Small intestine (tissue), 7 donors: ENCODE results near the gene ERVFRD-1. TPM values are rescaled to one million over a fixed set of nuclear protein-coding genes. Genes with fewer than 3 reads are reported as not detected.

Source experiments
- DNase-seq, 2 donors: peaks; one replicate each; pipeline versions ENCODE4 v3.0.0 to v3.0.0-alpha.2; 2013
- FAIRE-seq: peaks from 2 replicates; lab custom pipeline; 2012; peaks lifted over from hg19 to GRCh38; lab: Jason Lieb, UNC
- H3K27ac ChIP-seq, 3 donors: one replicate each; pipeline ENCODE4 v1.5.1; 2013; ENCODE audit warnings: low read length in 2 of 3, mild to moderate bottlenecking in 2 of 3, control low read depth in 1 of 3, inconsistent platforms in 1 of 3, low read depth in 1 of 3, moderate library complexity in 1 of 3
- H3K27me3 ChIP-seq, 3 donors: one replicate each; pipeline ENCODE4 v1.6.1; 2013; ENCODE audit warnings: low read length in 3 of 3, inconsistent platforms in 1 of 3; ENCODE audit not compliant: control insufficient read depth in 3 of 3, insufficient read depth in 3 of 3
- H3K36me3 ChIP-seq, 3 donors: one replicate each; pipeline ENCODE4 v1.6.1; 2013; ENCODE audit warnings: low read length in 3 of 3, inconsistent platforms in 1 of 3, low read depth in 1 of 3, mild to moderate bottlenecking in 1 of 3, moderate library complexity in 1 of 3; ENCODE audit not compliant: control insufficient read depth in 3 of 3, insufficient read depth in 2 of 3
- H3K4me1 ChIP-seq, 3 donors: one replicate each; pipeline ENCODE4 v1.6.1; 2013; ENCODE audit warnings: low read length in 2 of 3, inconsistent platforms in 1 of 3, low read depth in 1 of 3, mild to moderate bottlenecking in 1 of 3, moderate library complexity in 1 of 3; ENCODE audit not compliant: control insufficient read depth in 3 of 3, insufficient read depth in 2 of 3
- H3K4me3 ChIP-seq, 3 donors: one replicate each; pipeline ENCODE4 v1.5.1; 2013; ENCODE audit warnings: low read length in 3 of 3, control low read depth in 1 of 3, inconsistent platforms in 1 of 3, low read depth in 1 of 3, mild to moderate bottlenecking in 1 of 3, moderate library complexity in 1 of 3
- H3K9me3 ChIP-seq, 2 donors: one replicate each; pipeline ENCODE4 v1.6.1; 2013; ENCODE audit warnings: low read depth in 1 of 2, low read length in 1 of 2; ENCODE audit not compliant: control insufficient read depth in 2 of 2, insufficient read depth in 1 of 2
- WGBS, 3 donors: extraction: QIAGEN DNeasy Blood & Tissue Kit; methylation state at CpG; one replicate each; pipeline ENCODE4 v1.1.7; 2013; 5-methylcytosine and 5-hydroxymethylcytosine counted together
- polyA plus RNA-seq, 4 donors: library from polyadenylated mRNA; stranded (reverse) in 3 of 4; unstranded in 1 of 4; fragments of 200-250 nt in 3 of 4; fragments of 120-200 nt in 1 of 4; gene quantifications; one replicate each; pipeline versions ENCODE4 v1.2.1 to v1.2.3, GENCODE V29; 2013
- donor health status: healthy with polysubstance abuse.
- donor health status: control.
- donor health status: control.
- donor health status: Bipolar disorder and iron deficiency.
- donor health status: healthy.

ERVFRD-1 gene
- polyA plus RNA-seq, 4 donors: 0.10 to 3.6 TPM; not detected in 2

DNA sequence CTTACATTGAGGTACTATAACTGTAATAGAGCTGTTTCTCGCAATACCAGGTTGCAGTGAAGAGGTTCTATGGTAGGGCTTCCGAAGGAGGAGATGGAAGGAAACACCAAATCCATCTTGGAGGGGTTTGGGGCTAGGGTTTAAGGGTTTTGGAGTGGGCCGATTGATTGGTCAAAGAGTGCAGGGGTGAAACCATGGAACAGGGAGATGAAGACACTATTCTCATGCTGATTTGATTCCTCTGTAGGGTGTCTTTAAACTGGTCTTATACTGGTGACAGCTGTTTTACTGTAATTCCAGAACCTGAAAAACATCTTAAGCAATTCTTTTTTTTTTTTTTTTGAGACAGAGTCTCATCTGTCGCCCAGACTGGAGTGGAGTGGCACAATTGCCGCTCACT, 10.1 kb downstream of the ERVFRD-1 start:
- H3K9me3 ChIP-seq: peaks cover 0 to 11% of the 10 kb centered on the region in 2 donors
- FAIRE-seq: no peak
- peaks cover 0 to 5% (median 0%) of the 10 kb centered on the region in 3 donors for H3K36me3 ChIP-seq
- no peak for DNase-seq
- H3K27ac ChIP-seq: no peak overlapping the region
- H3K27me3 ChIP-seq: no peaks in the 10 kb centered on the region
- peaks cover 0 to 4% (median 0%) of the 10 kb centered on the region in 3 donors for H3K4me1 ChIP-seq
- 98% methylated on average over 5 of the region's 5 CpGs for WGBS, 3 donors
- no peak overlapping the region for H3K4me3 ChIP-seq

DNA sequence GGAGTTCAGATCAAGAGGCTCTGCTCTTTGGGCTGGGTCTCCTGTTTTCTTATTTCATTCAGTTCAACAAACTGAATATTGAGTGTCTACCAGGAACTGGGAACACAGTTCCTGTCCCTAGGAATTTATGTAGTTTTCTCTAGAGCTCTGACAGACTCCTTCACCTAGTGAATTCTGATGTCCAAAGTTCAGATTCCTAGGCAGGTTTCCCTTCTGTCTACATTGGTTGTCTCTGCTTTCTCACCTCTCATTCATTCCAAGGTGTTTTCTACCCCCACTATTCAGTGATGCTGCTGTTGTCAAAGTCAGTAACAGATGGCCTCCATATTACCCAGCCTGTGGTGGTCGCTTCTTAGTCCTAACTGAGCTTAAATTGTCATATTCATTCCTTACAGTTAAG, 13.5 kb downstream of the ERVFRD-1 start:
- 93 to 100% (median 93%) methylated on average over 1 of the region's 1 CpG for WGBS, 3 donors
- Histone ChIP-seq H3K4me3 (no peak overlapping the region), H3K27ac (peak overlapping the region in 1 of 3 donors; percentile 58), H3K4me1 (peaks cover 2 to 8% (median 4%) of the 10 kb centered on the region in 3 donors), H3K9me3 (peaks cover 0 to 4% of the 10 kb centered on the region in 2 donors), H3K27me3 (no peaks in the 10 kb centered on the region), H3K36me3 (no peaks in the 10 kb centered on the region)
- peak; percentile 38 to 58 for DNase-seq
- FAIRE-seq: no peak

DNA sequence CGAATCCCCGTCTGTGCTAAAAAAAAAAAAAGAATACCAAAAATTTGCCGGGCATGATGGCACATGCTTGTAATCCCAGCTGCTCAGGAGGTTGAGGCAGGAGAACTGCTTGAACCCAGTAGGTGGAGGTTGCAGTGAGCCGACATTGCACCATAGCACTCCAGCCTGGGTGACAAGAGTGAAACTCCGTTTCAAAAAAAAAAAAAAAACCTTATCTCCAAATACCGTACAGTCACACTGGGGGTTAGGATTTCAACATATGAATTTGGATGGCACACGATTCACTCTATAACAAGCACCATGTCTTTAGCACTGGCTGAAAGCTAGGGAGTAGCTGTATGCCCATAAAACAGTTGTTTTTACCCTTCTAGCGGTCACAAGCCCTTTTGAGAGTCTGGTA, 14.0 kb downstream of the ERVFRD-1 start:
- Histone ChIP-seq H3K9me3 (no peaks in the 10 kb centered on the region), H3K4me1 (peaks cover 2 to 8% (median 4%) of the 10 kb centered on the region in 3 donors), H3K36me3 (no peaks in the 10 kb centered on the region), H3K4me3 (no peak overlapping the region), H3K27me3 (no peaks in the 10 kb centered on the region), H3K27ac (peak overlapping the region in 1 of 3 donors; percentile 58)
- 82 to 91% (median 87%) methylated on average over 8 of the region's 8 CpGs for WGBS, 3 donors
- no peak for FAIRE-seq
- DNase-seq: no peak

- Histone ChIP-seq H3K36me3 (no peaks in the 10 kb centered on the region), H3K9me3 (no peaks in the 10 kb centered on the region), H3K4me3 (no peak overlapping the region), H3K27ac (no peak overlapping the region), H3K4me1 (peaks cover 2 to 8% (median 4%) of the 10 kb centered on the region in 3 donors), H3K27me3 (no peaks in the 10 kb centered on the region)
- whole genome bisulfite sequencing, 3 donors: 35 to 68% (median 53%) methylated on average over 4 of the region's 4 CpGs
- DNase-seq: peak; percentile 55 to 69
- FAIRE-seq: no peak
Measured at GRCh38 chr6:11096109-11096508, 15.4 kb downstream of the ERVFRD-1 start.

DNA sequence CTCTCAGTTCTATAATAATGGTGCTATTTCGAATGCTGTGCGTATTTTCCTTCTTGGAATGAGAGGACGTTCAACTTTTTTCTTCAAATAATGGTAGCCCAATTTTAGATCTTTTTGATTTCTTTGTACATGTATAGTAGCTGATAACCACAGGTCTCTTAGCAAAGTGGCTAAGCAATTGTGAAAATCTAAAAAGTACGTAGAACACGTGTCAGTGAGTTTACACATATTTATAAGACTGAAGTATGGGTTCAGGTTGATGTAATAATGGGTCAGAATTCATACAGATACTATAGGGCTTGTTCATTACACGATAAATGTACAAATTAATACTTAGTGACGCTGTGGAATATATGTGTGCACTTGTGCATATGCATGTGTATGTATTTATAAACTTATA, 16.6 kb downstream of the ERVFRD-1 start:
- Histone ChIP-seq H3K4me3 (peak overlapping the region; percentile 88 to 91 (median 88)), H3K9me3 (no peaks in the 10 kb centered on the region), H3K36me3 (no peaks in the 10 kb centered on the region), H3K27me3 (no peaks in the 10 kb centered on the region), H3K4me1 (peaks cover 2 to 8% (median 4%) of the 10 kb centered on the region in 3 donors), H3K27ac (peak overlapping the region in 2 of 3 donors; percentile 82 to 96)
- no peak for FAIRE-seq
- 14 to 37% (median 21%) methylated on average over 7 of the region's 7 CpGs for WGBS, 3 donors
- no peak for DNase-seq

- WGBS, 3 donors: 0 to 1% (median 0%) methylated on average over 15 of the region's 15 CpGs
- Histone ChIP-seq H3K4me3 (peak overlapping the region; percentile 88 to 91 (median 88)), H3K27me3 (no peaks in the 10 kb centered on the region), H3K36me3 (no peaks in the 10 kb centered on the region), H3K27ac (peak overlapping the region; percentile 82 to 96 (median 93)), H3K9me3 (no peaks in the 10 kb centered on the region), H3K4me1 (peaks cover 2 to 8% (median 4%) of the 10 kb centered on the region in 3 donors)
- DNase-seq (peak; percentile 60 to 81), FAIRE-seq (no peak)
Measured at GRCh38 chr6:11094411-11094851, 17.1 kb downstream of the ERVFRD-1 start.

DNA sequence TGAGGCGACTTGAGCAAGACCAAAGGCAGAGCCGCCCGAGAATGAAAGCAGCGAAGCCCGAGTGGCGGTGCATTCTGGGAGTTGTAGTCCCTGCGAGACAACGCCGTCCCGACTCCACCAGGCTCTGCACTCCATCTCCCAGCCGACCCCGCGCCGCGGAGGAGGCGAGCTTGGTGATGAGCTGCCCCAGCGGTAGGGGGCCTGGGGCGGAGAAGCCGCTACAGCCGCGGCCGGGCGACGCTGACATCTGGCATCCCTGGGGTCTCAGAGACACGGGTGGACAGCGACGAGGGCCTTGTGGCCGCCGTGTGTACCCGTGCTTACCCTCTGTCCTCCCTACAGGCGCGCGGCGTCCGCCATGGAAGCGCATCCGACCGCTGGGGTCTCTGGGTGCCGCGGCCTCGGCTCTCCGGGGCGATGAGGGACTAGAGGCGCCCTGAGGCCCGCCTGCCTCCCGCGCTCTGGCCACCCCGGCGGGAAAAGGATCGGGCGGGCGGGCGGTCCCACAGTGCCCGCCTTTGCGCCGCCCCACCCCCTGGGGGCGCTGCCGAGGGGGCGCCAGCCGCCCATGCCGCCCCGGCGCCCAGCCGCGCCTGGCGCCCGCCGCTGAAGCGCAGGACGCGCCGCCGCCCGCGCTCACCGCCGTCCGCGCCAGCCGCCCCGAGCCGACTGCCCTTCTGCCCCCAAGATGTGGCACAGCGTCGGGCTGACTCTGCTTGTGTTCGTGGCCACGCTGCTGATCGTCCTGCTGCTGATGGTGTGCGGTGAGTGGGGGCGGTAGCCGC, 17.7 kb downstream of the ERVFRD-1 start, which contains the start of gene SMIM13:
Gene SMIM13 (plus strand): TSS at position 209 of the 785 bp plus-strand sequence. CDS start 480 bp downstream, at position 689.
- no peak for FAIRE-seq

GRCh38 chr6:11093376-11093625, 18.2 kb downstream of the ERVFRD-1 start:
- DNase-seq: no peak
- H3K4me1 ChIP-seq: peaks cover 2 to 8% (median 4%) of the 10 kb centered on the region in 3 donors
- peak overlapping the region; percentile 47 to 88 (median 88) for H3K4me3 ChIP-seq
- no peaks in the 10 kb centered on the region for H3K27me3 ChIP-seq
- no peaks in the 10 kb centered on the region for H3K9me3 ChIP-seq
- WGBS, 3 donors: 0 to 1% (median 0%) methylated on average over 17 of the region's 17 CpGs
- no peaks in the 10 kb centered on the region for H3K36me3 ChIP-seq
- peak overlapping the region; percentile 68 to 96 (median 90) for H3K27ac ChIP-seq
- FAIRE-seq: no peak

More for the DNA sequence above, 17.7 kb downstream of the ERVFRD-1 start, which contains the start of gene SMIM13:
- no peaks in the 10 kb centered on the region for H3K27me3 ChIP-seq
- no peaks in the 10 kb centered on the region for H3K9me3 ChIP-seq
- peak; percentile 98 to 99 for DNase-seq
- no peaks in the 10 kb centered on the region for H3K36me3 ChIP-seq
- H3K4me3 ChIP-seq: peak within 1 kb of the TSS; percentile 88 to 91 (median 88)
- peaks cover 2 to 8% (median 4%) of the 10 kb centered on the region in 3 donors for H3K4me1 ChIP-seq
- peak within 1 kb of the TSS; percentile 90 to 96 (median 93) for H3K27ac ChIP-seq
- WGBS, 3 donors: 0 to 1% (median 1%) methylated on average over 50 to 90 of the region's 90 CpGs
